H9 (cell line): ENCODE results near the gene NTSR1. TPM values are rescaled to one million over a fixed set of nuclear protein-coding genes. Genes with fewer than 3 reads are reported as not detected.

Source experiments
- DNase-seq: peaks from one replicate; pipeline ENCODE4 v3.0.0-alpha.2; 2017
- H2AFZ ChIP-seq: one replicate; pipeline ENCODE4 v1.6.1; 2013; ENCODE audit warnings: mild to moderate bottlenecking, low read length, control low read depth, moderate library complexity
- H2AK5ac ChIP-seq: 2 replicates; pipeline ENCODE4 v1.6.1; 2013; ENCODE audit warnings: low read length, control low read depth, mixed read lengths; ENCODE audit not compliant: insufficient read length
- H2BK120ac ChIP-seq: one replicate; pipeline ENCODE4 v1.6.1; 2013; ENCODE audit warnings: low read depth, mild to moderate bottlenecking, low read length, control low read depth, inconsistent platforms; ENCODE audit not compliant: poor library complexity, severe bottlenecking
- H2BK12ac ChIP-seq: 2 replicates; pipeline ENCODE4 v1.6.1; 2013; ENCODE audit warnings: low read length, control low read depth, mixed read lengths, low read depth; ENCODE audit not compliant: insufficient read length
- H2BK15ac ChIP-seq: 2 replicates; pipeline ENCODE4 v1.6.1; 2013; ENCODE audit warnings: low read depth, low read length, control low read depth
- H2BK20ac ChIP-seq: one replicate; pipeline ENCODE4 v1.6.1; 2013; ENCODE audit warnings: low read depth, mild to moderate bottlenecking, low read length, control low read depth, inconsistent platforms; ENCODE audit not compliant: poor library complexity, severe bottlenecking
- H2BK5ac ChIP-seq: 2 replicates; pipeline ENCODE4 v1.6.1; 2013; ENCODE audit warnings: low read length, control low read depth, mixed read lengths; ENCODE audit not compliant: insufficient read length
- H3K14ac ChIP-seq: 2 replicates; pipeline ENCODE4 v1.6.1; 2013; ENCODE audit warnings: low read length, control low read depth; ENCODE audit not compliant: insufficient read depth
- H3K18ac ChIP-seq: 2 replicates; pipeline ENCODE4 v1.6.1; 2013; ENCODE audit warnings: low read depth, mild to moderate bottlenecking, mixed read lengths, low read length, control low read depth; ENCODE audit not compliant: insufficient read length
- H3K23ac ChIP-seq: 2 replicates; pipeline ENCODE4 v1.6.1; 2013; ENCODE audit warnings: low read length, control low read depth, mixed read lengths, low read depth; ENCODE audit not compliant: insufficient read length
- H3K23me2 ChIP-seq: 2 replicates; pipeline ENCODE4 v1.6.1; 2013; ENCODE audit warnings: low read depth, mild to moderate bottlenecking, mixed read lengths, low read length, control low read depth; ENCODE audit not compliant: insufficient read length, poor library complexity, severe bottlenecking
- H3K27ac ChIP-seq: 2 replicates; pipeline ENCODE4 v1.5.1; 2013; ENCODE audit warnings: low read length, control low read depth, mixed read lengths, low read depth; ENCODE audit not compliant: insufficient read length
- H3K27me3 ChIP-seq: 2 replicates; pipeline ENCODE4 v1.6.1; 2013; ENCODE audit warnings: low read length, control low read depth, inconsistent platforms; ENCODE audit not compliant: insufficient read depth
- H3K4ac ChIP-seq: 2 replicates; pipeline ENCODE4 v1.6.1; 2013; ENCODE audit warnings: low read depth, mild to moderate bottlenecking, control low read depth, inconsistent platforms, low read length, moderate library complexity
- H3K4me1 ChIP-seq: 2 replicates; pipeline ENCODE4 v1.6.1; 2013; ENCODE audit warnings: low read length, control low read depth, inconsistent platforms; ENCODE audit not compliant: insufficient read depth
- H3K4me2 ChIP-seq: 2 replicates; pipeline ENCODE4 v1.6.1; 2013; ENCODE audit warnings: low read length, control low read depth, mixed read lengths; ENCODE audit not compliant: insufficient read length, insufficient read depth
- H3K56ac ChIP-seq: 2 replicates; pipeline ENCODE4 v1.6.1; 2013; ENCODE audit warnings: low read depth, mild to moderate bottlenecking, mixed read lengths, low read length, control low read depth; ENCODE audit not compliant: insufficient read length
- H3K79me1 ChIP-seq: 2 replicates; pipeline ENCODE4 v1.6.1; 2013; ENCODE audit warnings: low read depth, mild to moderate bottlenecking, moderate library complexity, low read length, control low read depth, inconsistent platforms; ENCODE audit not compliant: insufficient read depth, poor library complexity, severe bottlenecking
- H3K79me2 ChIP-seq: 2 replicates; pipeline ENCODE4 v1.6.1; 2013; ENCODE audit warnings: low read length, control low read depth, inconsistent platforms; ENCODE audit not compliant: insufficient read depth
- H3K9ac ChIP-seq: 2 replicates; pipeline ENCODE4 v1.6.1; 2013; ENCODE audit warnings: low read length, control low read depth, mixed read lengths; ENCODE audit not compliant: insufficient read length; ENCODE audit errors: extremely low read depth
- H3K9me3 ChIP-seq: one replicate; pipeline ENCODE4 v1.6.1; 2013; ENCODE audit warnings: low read depth, low read length, inconsistent platforms; ENCODE audit not compliant: control insufficient read depth
- H3T11ph ChIP-seq: one replicate; pipeline ENCODE4 v1.6.1; 2013; ENCODE audit warnings: mild to moderate bottlenecking, low read length, control low read depth, inconsistent platforms
- H4K20me1 ChIP-seq: one replicate; pipeline ENCODE4 v1.6.1; 2013; ENCODE audit not compliant: control insufficient read depth, insufficient read length, insufficient read depth
- H4K5ac ChIP-seq: 2 replicates; pipeline ENCODE4 v1.6.1; 2013; ENCODE audit warnings: low read depth, mild to moderate bottlenecking, mixed read lengths, low read length, control low read depth; ENCODE audit not compliant: insufficient read length
- H4K8ac ChIP-seq: replicated peaks from 2 replicates; pipeline ENCODE4 v1.6.1; 2013; ENCODE audit warnings: low read length, control low read depth, mixed read lengths, low read depth; ENCODE audit not compliant: insufficient read length
- H4K91ac ChIP-seq: 2 replicates; pipeline ENCODE4 v1.6.1; 2013; ENCODE audit warnings: low read depth, mild to moderate bottlenecking, moderate library complexity, mixed read lengths, low read length, control low read depth; ENCODE audit not compliant: insufficient read length
- H3K27ac Mint-ChIP-seq, 3 experiments: 2 replicates in 2 of 3; 3 replicates in 1 of 3; pipeline ENCODE4 v1.8.0; 2020 to 2021; ENCODE audit warnings: mixed read lengths in 3 of 3, mild to moderate bottlenecking in 1 of 3, moderate library complexity in 1 of 3
- H3K27me3 Mint-ChIP-seq: 2 replicates; pipeline ENCODE4 v1.8.0; 2021; ENCODE audit warnings: low read depth, mild to moderate bottlenecking, moderate library complexity, mixed read lengths
- H3K36me3 Mint-ChIP-seq, 3 experiments: 2 replicates in 2 of 3; 3 replicates in 1 of 3; pipeline ENCODE4 v1.8.0; 2020 to 2021; ENCODE audit warnings: low read depth in 3 of 3, mixed read lengths in 3 of 3; ENCODE audit not compliant: insufficient read depth in 1 of 3
- H3K4me1 Mint-ChIP-seq, 2 experiments: 2 replicates each; pipeline ENCODE4 v1.8.0; 2020; ENCODE audit warnings: mixed read lengths in 2 of 2
- H3K4me3 Mint-ChIP-seq, 2 experiments: 2 replicates in 1 of 2; 3 replicates in 1 of 2; pipeline ENCODE4 v1.8.0; 2020 to 2021; ENCODE audit warnings: mild to moderate bottlenecking in 2 of 2, mixed read lengths in 2 of 2, moderate library complexity in 1 of 2
- H3K9me3 Mint-ChIP-seq, 2 experiments: 2 replicates in 1 of 2; 3 replicates in 1 of 2; pipeline ENCODE4 v1.8.0; 2020; ENCODE audit warnings: mild to moderate bottlenecking in 2 of 2, mixed read lengths in 2 of 2, moderate library complexity in 1 of 2
- CTCF ChIP-seq: fragments of 200-600 bp; sonication (generic); conservative IDR thresholded peaks from 3 replicates; pipeline ENCODE4 v1.8.0; 2021; ENCODE audit warnings: antibody characterized with exemption, mild to moderate bottlenecking
- WGBS: extraction: QIAGEN DNeasy Blood & Tissue Kit; methylation state at CpG from one replicate; pipeline ENCODE4 v1.1.7; 2013; ENCODE audit warnings: missing lambda C conversion rate, low lambda C conversion rate, mixed read lengths; ENCODE audit not compliant: insufficient read length; ENCODE audit errors: extremely low coverage; 5-methylcytosine and 5-hydroxymethylcytosine counted together
- total RNA-seq: library from RNA; stranded (reverse); gene quantifications from 2 replicates; pipeline ENCODE4 v1.2.1, GENCODE V29; 2021

Gene NTSR1
- total RNA-seq, 1 experiment from 2014 or later, result 0.11 TPM

GRCh38 chr20:62740286-62741141, 31.9 kb downstream of the NTSR1 start:
- no peaks in the 10 kb centered on the region; the same call in 1 of the 2 replicates for H3K4me1 ChIP-seq

More at GRCh38 chr20:62740286-62741141, 31.9 kb downstream of the NTSR1 start:
- H3K23me2 ChIP-seq, result no peaks in the 10 kb centered on the region
- no peak for TF ChIP-seq CTCF
- no peak overlapping the region for H3K4me3 Mint-ChIP-seq
- H3K36me3 Mint-ChIP-seq, result no peaks in the 10 kb centered on the region
- H3K27ac Mint-ChIP-seq, result peak overlapping the region; percentile 24 to 60 (median 54); a peak in 4 of 7 replicates
- H3K79me2 ChIP-seq, result no peaks in the 10 kb centered on the region
- no peak overlapping the region for H2BK15ac ChIP-seq
- H4K91ac ChIP-seq, result no peak overlapping the region
- H3K27me3 Mint-ChIP-seq, result no peaks in the 10 kb centered on the region; the same call in 1 of the 2 replicates
- H3K79me1 ChIP-seq, result no peaks in the 10 kb centered on the region
- DNase-seq, result no peak
- no peaks in the 10 kb centered on the region for H4K20me1 ChIP-seq
- no peak overlapping the region for H4K8ac ChIP-seq
- no peak overlapping the region for H3K18ac ChIP-seq
- H3K27ac ChIP-seq, result no peak overlapping the region
- no peak overlapping the region for H3K23ac ChIP-seq
- no peak overlapping the region for H3K14ac ChIP-seq
- H3K4ac ChIP-seq, result no peak overlapping the region
- no CpG with 5 or more reads among the region's 28 CpGs for WGBS
- H2AK5ac ChIP-seq, result no peak overlapping the region
- H3T11ph ChIP-seq, result no peak overlapping the region
- H3K9me3 Mint-ChIP-seq, result no peaks in the 10 kb centered on the region
- no peak overlapping the region for H3K9ac ChIP-seq
- no peak overlapping the region for H2BK120ac ChIP-seq
- no peak overlapping the region for H3K4me2 ChIP-seq
- no peak overlapping the region for H4K5ac ChIP-seq
- H3K4me1 Mint-ChIP-seq, result peaks cover 17 to 32% of the 10 kb centered on the region in 2 experiments
- no peak overlapping the region for H2AFZ ChIP-seq
- H3K56ac ChIP-seq, result no peak overlapping the region
- H2BK12ac ChIP-seq, result no peak overlapping the region
- H3K27me3 ChIP-seq, result no peaks in the 10 kb centered on the region
- no peak overlapping the region for H2BK20ac ChIP-seq
- H2BK5ac ChIP-seq, result no peak overlapping the region
- H3K9me3 ChIP-seq, result no peaks in the 10 kb centered on the region
